CD4-positive, alpha-beta T cell treated with Interferon alpha-2 for 1 hour (primary cell): ENCODE results near the gene ALG14.
A peak's percentile ranks its signal among the peaks of the same experiment; 100 is the strongest.
"Not testable (repeated sequence)": the region's sequence is repeated elsewhere in the genome, so short reads cannot be mapped to it uniquely, and the experiment has no call there.

Experiments
- DNase-seq, 2 donors: peaks; one replicate each; pipeline ENCODE4 v3.0.0-alpha.2; 2020 to 2022

ALG14 gene

DNA sequence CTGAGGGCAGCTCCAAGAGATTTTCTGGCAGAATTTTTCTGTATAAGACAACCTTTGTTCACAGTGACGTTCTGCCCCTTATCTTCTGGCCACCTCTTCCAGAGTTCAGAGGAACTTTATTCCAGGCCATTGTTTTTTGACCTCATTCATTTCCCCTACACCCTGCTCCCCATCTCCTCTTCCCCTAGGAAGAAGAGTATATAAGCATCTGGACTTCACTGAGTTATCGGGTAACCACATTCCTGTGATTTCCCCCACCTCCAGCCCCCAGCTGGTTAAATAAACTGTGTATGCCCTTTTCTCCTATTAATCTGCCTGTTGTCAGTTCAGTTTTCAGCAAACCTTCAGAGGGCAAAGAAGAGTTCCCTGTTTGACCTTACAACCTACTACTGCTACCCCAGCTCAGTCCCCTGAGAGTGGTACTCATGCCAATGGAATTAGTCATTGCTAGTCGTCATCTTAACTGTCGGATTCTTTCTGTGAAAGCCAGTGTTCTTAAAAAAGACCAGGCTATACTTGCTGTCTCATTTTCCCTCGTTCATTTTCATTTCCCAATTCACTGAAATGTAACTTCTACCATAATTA, 14.3 kb upstream of the ALG14 start:
- no peak for DNase-seq

- DNase-seq, result no peak
These were observed 12.6 kb upstream of the ALG14 start for GRCh38 chr1:95085376-95085775.

DNA sequence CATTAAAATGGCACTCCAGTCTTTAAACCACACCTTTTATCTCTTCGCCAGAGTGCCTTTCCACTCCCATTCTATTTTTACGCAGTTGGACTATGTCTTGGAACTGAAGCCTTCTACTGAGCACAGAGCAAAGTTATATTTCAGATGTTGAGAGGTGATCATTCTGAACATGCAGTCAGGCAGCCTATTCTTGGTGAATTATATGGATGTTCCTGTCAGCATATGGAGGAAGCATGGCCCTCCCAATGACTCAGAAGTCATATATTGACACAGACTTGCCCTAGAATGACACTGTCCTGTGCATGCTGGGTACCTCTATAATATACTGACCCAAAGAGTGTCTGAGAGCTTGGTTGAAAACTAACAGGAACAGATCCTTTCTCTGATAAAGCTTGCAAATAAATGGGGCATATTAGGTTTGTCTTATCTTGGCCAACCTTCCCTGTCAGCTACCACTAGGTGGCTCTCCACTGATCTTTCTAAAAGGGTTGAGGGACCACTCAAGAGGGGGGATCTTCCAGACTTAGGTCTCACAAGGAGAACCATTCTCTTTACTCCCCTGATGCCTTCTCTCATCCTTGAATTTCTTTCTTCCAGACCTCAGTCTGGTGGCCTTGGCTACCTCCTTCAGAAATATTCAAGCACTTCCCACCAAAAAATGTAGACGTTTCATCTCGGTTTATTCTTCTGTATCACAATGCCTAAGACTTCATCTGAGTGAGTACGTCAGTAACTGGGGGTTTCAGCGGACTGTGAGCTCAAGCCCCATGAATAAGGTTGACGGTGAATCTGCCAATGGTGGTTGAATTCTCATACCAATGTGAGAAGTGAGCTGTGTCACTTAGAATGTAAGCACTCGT, 11.8 kb upstream of the ALG14 start:
- peak; percentile 9 to 38 for DNase-seq

- no peak for DNase-seq
These were observed 8.1 kb upstream of the ALG14 start for GRCh38 chr1:95080879-95081278.

GRCh38 chr1:95080446-95080845, 7.7 kb upstream of the ALG14 start:
- no peak for DNase-seq

- no peak for DNase-seq
These were observed 3.3 kb upstream of the ALG14 start for GRCh38 chr1:95076034-95076433.

GRCh38 chr1:95073446-95073845, 695 bp upstream of the ALG14 start:
- DNase-seq, result peak in 1 of 2 donors; percentile 1

DNA sequence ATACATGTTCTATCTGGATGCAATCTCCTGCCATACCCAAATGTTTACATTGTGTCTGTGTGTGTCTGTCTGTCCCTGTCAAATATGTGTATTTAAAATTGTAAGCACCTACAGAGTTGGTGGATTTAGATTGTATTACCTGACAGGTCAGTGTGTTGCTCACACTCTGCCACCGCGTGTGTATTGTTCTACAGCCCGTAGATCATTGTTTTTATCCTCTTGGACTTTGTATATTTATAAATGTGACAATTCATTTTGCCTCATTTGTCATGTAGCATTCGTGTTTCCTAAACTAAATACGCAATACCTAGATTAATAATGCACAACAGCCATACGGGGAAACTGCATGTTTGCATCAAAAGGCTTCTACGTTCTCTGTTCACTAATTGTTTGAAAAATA, 634 bp downstream of the ALG14 start:
- DNase-seq, result no peak

GRCh38 chr1:95071539-95071938, 1.2 kb downstream of the ALG14 start:
- DNase-seq, result no peak

DNA sequence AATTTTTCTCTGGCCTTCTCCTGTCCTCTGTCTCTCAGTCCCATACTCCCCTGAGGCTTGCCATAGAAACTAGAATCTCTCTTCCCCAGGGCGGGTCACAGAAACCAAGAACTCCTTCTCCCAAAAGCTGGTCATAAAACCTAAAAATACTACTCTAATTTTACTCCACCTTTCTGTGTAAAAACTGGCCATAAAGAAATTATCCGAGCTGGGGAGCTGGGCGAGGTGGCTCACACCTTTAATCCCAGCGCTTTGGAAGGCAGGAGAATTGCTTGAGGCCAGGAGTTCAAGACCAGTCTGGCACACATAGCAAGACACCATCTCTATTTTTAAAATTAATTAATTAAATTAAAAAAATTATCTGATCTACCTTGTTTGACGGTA, 3.0 kb downstream of the ALG14 start:
- no peak for DNase-seq

DNA sequence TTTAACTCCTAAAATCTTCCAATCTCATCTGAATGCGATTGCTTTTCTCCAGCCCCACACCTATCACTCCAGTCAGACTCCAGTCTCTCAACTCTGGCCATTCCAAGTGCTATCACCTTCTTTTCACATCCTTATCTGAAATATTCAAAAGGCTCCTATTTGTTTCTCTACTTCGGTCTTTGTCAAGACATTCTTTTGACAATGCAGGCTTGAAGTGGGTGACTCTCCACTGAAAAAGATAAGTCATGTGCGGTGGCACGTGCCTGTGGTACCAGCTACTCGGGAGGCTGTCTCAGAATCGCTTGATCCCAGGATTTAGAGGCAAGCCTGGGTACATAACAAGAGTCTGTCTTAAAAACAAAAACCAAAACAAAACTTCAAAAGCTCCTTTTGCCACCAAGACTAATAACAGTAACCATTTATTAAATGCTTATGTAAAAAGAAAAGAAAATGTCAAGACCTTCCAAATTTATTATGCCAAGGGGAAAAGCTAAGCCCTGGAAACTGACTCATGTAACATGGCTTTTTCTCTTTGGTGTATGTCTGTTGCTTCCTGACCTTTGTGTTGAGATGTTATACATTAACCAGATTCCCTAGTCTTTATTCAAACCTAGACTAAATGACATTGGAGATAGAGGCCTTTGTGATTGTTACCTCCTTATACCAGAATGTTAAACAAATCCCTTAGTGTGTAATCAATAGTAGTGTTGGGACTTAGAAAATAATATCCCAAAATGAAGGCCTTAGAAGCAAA, 3.6 kb downstream of the ALG14 start:
- DNase-seq, result no peak

- DNase-seq, result no peak
These were observed 5.2 kb downstream of the ALG14 start for GRCh38 chr1:95067568-95067967.

DNA sequence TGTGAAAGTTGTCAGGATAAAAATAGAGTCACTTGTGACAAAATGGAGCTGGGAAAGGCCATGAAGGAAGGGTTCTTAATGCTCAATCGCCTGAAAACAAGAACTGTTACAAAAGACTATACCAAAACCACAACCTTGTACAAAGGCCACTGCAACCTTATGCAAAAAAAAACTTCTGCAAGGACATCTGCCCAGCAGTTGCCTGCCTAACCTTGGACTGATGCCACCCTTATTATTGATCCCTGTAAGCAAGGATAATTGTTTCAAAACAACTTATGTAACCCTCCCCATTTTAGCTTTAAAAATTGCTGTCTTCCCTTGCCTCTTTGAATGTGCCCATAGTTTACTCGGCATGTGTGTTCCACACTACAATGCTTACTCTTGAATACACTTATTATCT, 5.7 kb downstream of the ALG14 start:
- no peak for DNase-seq

DNA sequence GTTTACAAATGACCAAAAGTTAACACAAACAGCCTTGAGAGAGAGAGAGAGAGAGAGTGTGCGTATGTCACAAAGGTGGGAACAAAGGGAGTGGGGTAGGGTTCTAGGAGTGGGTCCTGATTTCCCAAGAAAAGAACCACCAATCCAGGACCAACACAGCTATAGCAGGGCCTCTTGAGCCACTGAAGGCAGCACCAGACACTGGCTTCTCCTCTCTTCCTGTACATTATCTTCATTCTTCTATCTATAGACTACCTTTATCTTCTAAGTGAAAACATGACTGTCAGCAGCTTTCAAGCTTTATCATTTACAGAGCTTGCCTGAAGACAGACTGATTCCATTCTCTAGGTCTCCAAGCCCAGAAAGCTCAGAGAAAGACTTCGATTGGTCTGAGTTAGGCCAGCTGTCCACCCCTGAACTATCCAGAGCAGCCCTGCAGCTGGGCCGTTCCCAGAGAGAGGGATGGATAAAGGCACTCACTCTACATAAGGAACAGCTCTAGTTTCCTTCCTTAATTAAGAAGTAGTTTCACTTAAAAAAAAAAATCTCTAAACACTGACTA, 11.2 kb downstream of the ALG14 start:
- DNase-seq, result no peak

DNA sequence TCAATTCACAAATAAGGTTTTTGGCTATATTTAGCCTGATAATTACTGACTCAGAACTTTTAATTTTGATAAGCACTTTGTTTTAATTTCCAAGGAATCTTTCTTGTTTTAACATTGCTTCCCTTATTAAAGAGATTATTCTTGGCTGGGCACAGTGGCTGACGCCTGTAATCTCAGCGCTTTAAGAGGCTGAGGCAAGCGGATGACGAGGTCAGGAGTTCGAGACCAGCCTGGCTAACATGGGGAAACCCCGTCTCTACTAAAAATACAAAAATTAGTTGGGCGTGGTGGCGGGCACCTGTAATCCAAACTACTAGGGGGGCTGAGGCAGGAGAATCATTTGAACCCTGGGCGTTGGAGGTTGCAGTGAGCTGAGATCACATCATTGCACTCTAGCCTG, 13.8 kb downstream of the ALG14 start:
- no peak for DNase-seq

DNA sequence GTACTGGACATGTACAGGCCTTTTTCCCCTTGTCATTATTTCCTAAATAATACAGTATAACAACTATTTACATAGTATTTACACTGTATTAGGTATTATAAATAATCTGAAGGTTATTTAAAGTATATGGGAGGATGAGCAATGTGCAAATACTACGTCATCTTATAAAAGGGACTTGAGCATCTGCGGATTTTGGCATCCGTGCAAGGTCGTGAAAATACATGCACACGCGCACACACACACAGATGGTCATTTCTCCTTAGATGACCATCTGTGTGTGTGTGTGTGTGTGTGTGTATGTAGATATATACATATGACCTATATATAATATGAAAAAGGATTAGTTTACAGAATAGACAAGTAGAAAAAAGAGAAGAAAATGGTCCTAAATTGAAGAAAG, 15.4 kb downstream of the ALG14 start:
- DNase-seq, result no peak

- DNase-seq, result no peak
These were observed 22.8 kb downstream of the ALG14 start for GRCh38 chr1:95049935-95050334.

DNA sequence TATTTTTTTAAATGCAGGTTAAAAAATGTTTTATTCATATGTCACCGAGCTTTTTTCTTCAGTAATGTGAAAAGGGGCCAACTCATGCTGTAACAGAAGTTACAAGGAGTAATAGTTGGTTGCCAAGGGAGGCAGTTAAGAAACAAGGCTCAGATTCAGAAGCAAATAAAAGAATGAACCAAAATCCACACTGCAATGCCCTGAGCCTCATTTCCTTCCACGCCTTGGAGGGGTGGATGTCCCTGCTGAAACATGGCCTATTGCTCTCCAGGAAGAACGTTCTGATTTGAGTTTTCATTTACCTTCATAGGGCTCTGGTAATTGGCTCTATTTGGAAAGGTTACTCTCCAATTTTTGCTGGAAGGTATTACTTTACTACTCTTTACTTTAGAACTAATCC, 24.4 kb downstream of the ALG14 start:
- DNase-seq, result no peak

- not testable (repeated sequence) for DNase-seq
These were observed 25.1 kb downstream of the ALG14 start for GRCh38 chr1:95047624-95048023.

DNA sequence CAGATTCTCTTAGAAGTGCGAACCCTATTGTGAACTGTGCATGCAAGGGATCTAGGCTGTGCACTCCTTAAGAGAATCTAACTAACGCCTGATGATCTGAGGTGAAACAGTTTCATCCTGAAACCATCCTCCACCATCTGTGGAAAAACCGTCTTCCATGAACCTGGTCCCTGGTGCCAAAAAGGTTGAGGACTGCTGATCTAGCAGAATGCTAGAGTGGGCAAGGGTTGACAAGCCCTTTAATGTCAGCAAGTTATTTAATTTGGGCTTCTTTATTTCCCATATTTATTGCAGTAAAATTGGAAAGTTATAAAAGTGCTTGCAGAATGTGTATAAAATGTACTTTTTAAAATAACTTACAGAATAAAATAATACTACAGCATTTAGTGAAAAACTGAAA, 26.4 kb downstream of the ALG14 start:
- DNase-seq, result no peak

DNA sequence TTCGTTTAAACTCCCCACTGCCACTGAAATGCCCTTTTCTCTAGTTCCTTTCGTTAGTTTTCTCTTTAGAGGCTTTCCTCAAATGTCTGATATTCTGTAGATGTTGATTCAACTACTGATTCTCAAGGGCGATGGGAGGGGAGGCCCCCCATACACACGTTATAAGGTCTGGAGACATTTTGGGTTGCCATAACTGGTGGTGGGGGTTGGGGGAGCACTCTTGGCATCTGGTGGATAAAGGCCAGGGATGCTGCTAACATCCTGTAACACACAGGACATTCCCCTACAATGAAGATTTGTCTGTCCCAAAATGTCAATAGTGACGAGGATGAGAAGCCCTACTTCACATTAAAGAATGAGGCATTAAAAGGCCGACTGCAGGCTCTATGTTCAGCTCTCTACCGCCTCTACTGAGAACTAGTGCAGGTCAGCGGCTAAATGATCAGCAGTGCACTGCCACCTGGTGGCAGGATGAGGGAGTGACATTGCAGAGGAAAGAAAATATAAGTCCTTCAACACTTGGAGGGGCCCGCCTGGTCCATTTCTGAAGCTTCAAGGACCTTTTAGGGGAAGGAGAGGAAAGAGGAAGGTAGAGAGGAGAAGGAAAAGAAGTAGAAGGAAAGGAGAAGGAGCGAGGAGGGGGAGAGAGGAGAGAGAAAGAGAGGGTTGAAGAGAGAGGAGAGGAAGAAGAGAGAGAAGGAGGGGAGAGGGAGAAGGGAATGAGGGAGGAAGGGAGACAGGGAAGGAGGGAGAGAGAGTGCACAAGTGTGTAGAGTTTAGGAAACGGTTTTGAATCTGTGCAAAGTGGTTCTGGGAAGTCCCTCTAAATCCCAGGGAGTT, 29.4 kb downstream of the ALG14 start:
- DNase-seq, result peak; percentile 77 to 82

DNA sequence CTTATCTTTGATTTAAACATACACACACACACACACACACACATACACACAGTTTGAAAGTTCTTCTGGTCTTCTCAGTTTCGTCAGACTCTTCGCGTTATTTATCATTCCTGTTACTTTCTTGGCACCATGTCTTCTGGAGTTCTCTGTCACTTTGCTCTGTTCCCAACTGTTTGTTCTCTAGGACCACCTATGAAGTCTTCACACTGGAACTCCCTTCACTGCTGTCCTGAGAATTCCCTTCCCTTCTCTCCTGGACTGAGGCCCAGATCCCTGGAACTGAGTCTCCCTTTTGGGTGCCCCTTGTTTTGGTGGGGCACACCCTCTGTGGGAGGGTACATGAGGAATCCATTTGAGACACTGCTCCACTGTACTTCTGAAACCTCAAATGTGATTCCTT, 30.5 kb downstream of the ALG14 start:
- DNase-seq, result no peak
